Measurements from ENCODE around the gene LAMP1.

- no peak for TF ChIP-seq EZH2 (IDR thresholded peaks at IDR 0.05; ENCODE audit: low read depth, unreplicated experiment)
- no peak for TF ChIP-seq CTCF (conservative IDR thresholded peaks at IDR 0.05; ENCODE audit: low read depth in 2 of 2)
- TF ChIP-seq EZH2phosphoT487 (IDR thresholded peaks at IDR 0.05; ENCODE audit: unreplicated experiment) = no peak
- TF ChIP-seq POLR2AphosphoS5 (IDR thresholded peaks at IDR 0.05; ENCODE audit: low read depth) = no peak
- no peak for TF ChIP-seq REST (IDR thresholded peaks at IDR 0.05; ENCODE audit: unreplicated experiment)
- TF ChIP-seq ZNF331 (CRISPR knock-in tag; IDR thresholded peaks at IDR 0.05; ENCODE audit: low read depth) = no peak
- no peak for TF ChIP-seq ZNF114 (CRISPR knock-in tag; IDR thresholded peaks at IDR 0.05)
- TF ChIP-seq JUNB (IDR thresholded peaks at IDR 0.05; ENCODE audit: unreplicated experiment) = no peak
- no peak for TF ChIP-seq CREB1 (CRISPR knock-in tag; IDR thresholded peaks at IDR 0.05; ENCODE audit: low read depth)
- TF ChIP-seq ZNF462 (CRISPR knock-in tag; IDR thresholded peaks at IDR 0.05) = no peak
- no peak for TF ChIP-seq STAT1 (IDR thresholded peaks at IDR 0.05; ENCODE audit: unreplicated experiment)
These were observed 8.2 kb downstream of the LAMP1 start for GRCh38 chr13:113305208-113305607.

Data from GM23338 (cell line).